Liver (tissue), 3 donors: ENCODE results near the gene AGMAT.

ENCODE experiments used
- CTCF ChIP-seq: fragments of 150-350 bp; IDR thresholded peaks from 2 replicates; pipeline ENCODE4 v1.5.1; 2017; ENCODE audit warnings: improper control_type of control experiment, low read depth, low read length; ENCODE audit not compliant: missing input control
- FOXA2 ChIP-seq: IDR thresholded peaks from 2 replicates; pipeline ENCODE4 v1.6.1; 2016; ENCODE audit warnings: antibody characterized with exemption
- GABPA ChIP-seq, 2 donors: IDR thresholded peaks in 1 of 2; conservative IDR thresholded peaks in 1 of 2; 2 replicates each; pipeline ENCODE4 v1.6.1; 2016; ENCODE audit warnings: antibody characterized with exemption in 2 of 2, mild to moderate bottlenecking in 1 of 2, moderate library complexity in 1 of 2
- JUND ChIP-seq, 2 donors: IDR thresholded peaks; 2 replicates each; pipeline ENCODE4 v1.6.1; 2016; ENCODE audit warnings: antibody characterized with exemption in 2 of 2
- MAX ChIP-seq: IDR thresholded peaks from 2 replicates; pipeline ENCODE4 v1.6.1; 2016; ENCODE audit warnings: antibody characterized with exemption
- RAD21 ChIP-seq, 2 donors: IDR thresholded peaks; 2 replicates each; pipeline ENCODE4 v1.6.1; 2016; ENCODE audit warnings: antibody characterized with exemption in 2 of 2, mild to moderate bottlenecking in 2 of 2
- YY1 ChIP-seq: IDR thresholded peaks from 2 replicates; pipeline ENCODE4 v1.6.1; 2016; ENCODE audit warnings: antibody characterized with exemption, mild to moderate bottlenecking
- ZBTB33 ChIP-seq: IDR thresholded peaks from 2 replicates; pipeline ENCODE4 v1.6.1; 2016; ENCODE audit warnings: antibody characterized with exemption
- TF ChIP-seq, protein P1 (sequence below): IDR thresholded peaks from 2 replicates; pipeline ENCODE4 v1.6.1; 2016; ENCODE audit warnings: antibody characterized with exemption
- donor health status: healthy.
- donor health status: healthy.

GRCh38 chr1:15621975-15622374, 37.1 kb upstream of the AGMAT start:
- TF ChIP-seq CTCF: no peak
- no peak for TF ChIP-seq GABPA (IDR thresholded peaks at IDR 0.05 in 1 of 2, conservative IDR thresholded peaks at IDR 0.05 in 1 of 2)
- no peak for TF ChIP-seq FOXA2
- TF ChIP-seq, protein P1, sequence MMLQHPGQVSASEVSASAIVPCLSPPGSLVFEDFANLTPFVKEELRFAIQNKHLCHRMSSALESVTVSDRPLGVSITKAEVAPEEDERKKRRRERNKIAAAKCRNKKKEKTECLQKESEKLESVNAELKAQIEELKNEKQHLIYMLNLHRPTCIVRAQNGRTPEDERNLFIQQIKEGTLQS: no peak
- TF ChIP-seq YY1: no peak
- no peak for TF ChIP-seq MAX
- TF ChIP-seq RAD21 (IDR thresholded peaks at IDR 0.05): no peak
- no peak for TF ChIP-seq ZBTB33
- no peak for TF ChIP-seq JUND (IDR thresholded peaks at IDR 0.05)
